Tibial nerve (tissue), 4 donors: ENCODE data around the gene ZSWIM6.

ENCODE experiments used
- EP300 ChIP-seq, 2 donors: sonication (generic); formaldehyde crosslinking; IDR thresholded peaks; one replicate each; pipeline ENCODE4 v1.6.1; 2017; ENCODE audit warnings: antibody characterized with exemption in 2 of 2, mild to moderate bottlenecking in 1 of 2
- POLR2A ChIP-seq, 2 donors: fragments of 450-650 bp; IDR thresholded peaks; one replicate each; pipeline ENCODE4 v1.6.1; 2017; ENCODE audit warnings: antibody characterized with exemption in 2 of 2, mild to moderate bottlenecking in 2 of 2, moderate library complexity in 2 of 2
- TF ChIP-seq, protein P1 (sequence below), 5 experiments: fragments of 200-600 bp in 3 of 5; fragments of 450-650 bp in 2 of 5; sonication (generic) in 3 of 5; IDR thresholded peaks; one replicate each; pipeline ENCODE4 v1.5.1; 2016 to 2019; ENCODE audit warnings: antibody characterized with exemption in 5 of 5, mild to moderate bottlenecking in 3 of 5, moderate library complexity in 2 of 5

DNA sequence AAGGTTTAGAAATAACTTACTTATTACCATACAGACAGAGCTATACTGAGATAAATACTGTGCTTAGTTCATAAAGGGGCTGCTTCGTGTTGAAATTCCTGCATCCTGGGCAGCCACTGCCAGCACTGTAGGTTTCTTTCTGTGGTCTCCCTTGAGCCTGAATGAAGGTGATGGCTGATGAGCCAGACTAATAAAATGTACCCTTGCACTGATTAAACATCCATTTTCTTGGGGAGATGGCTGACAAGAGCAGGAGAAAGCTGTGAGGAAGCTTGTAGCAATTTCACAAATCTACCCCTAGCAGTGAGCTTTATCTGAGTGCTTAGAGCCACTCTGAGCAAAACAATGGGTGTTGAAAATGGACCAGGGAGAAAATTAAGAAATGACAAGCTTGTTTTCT is 23.3 kb upstream of the ZSWIM6 start:
- TF ChIP-seq EP300 (IDR thresholded peaks at IDR 0.05) (no peak), POLR2A (IDR thresholded peaks at IDR 0.05) (no peak)
- TF ChIP-seq, protein P1, sequence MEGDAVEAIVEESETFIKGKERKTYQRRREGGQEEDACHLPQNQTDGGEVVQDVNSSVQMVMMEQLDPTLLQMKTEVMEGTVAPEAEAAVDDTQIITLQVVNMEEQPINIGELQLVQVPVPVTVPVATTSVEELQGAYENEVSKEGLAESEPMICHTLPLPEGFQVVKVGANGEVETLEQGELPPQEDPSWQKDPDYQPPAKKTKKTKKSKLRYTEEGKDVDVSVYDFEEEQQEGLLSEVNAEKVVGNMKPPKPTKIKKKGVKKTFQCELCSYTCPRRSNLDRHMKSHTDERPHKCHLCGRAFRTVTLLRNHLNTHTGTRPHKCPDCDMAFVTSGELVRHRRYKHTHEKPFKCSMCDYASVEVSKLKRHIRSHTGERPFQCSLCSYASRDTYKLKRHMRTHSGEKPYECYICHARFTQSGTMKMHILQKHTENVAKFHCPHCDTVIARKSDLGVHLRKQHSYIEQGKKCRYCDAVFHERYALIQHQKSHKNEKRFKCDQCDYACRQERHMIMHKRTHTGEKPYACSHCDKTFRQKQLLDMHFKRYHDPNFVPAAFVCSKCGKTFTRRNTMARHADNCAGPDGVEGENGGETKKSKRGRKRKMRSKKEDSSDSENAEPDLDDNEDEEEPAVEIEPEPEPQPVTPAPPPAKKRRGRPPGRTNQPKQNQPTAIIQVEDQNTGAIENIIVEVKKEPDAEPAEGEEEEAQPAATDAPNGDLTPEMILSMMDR (IDR thresholded peaks at IDR 0.05): no peak
